ENCODE results near the gene BANF1.
A peak's percentile ranks its signal among the peaks of the same experiment; 100 is the strongest.

DNA sequence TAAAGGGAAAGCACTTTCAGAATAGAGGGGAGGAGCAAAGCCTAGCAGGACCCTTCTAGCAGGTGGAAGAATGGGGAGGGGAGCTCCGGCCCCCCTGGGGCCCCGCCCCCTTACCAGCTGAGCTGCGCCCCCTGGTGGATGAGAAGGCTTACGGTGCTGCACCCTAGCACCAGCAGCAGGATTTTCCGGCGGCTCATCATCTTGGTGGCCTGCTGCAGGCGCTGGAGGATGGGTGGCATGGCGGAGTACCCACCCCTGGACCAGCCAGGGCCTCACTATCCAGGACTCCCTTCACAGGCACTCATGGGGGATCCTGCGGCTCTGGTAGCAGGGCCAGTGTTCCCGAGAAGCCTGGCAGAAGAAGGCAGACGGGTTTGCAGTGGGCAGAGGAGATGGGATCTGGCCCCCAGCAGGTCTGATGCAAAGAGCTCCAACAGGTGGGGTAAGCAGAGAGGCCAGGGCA lies 42.9 kb downstream of the BANF1 start:
- TF ChIP-seq, protein P1, sequence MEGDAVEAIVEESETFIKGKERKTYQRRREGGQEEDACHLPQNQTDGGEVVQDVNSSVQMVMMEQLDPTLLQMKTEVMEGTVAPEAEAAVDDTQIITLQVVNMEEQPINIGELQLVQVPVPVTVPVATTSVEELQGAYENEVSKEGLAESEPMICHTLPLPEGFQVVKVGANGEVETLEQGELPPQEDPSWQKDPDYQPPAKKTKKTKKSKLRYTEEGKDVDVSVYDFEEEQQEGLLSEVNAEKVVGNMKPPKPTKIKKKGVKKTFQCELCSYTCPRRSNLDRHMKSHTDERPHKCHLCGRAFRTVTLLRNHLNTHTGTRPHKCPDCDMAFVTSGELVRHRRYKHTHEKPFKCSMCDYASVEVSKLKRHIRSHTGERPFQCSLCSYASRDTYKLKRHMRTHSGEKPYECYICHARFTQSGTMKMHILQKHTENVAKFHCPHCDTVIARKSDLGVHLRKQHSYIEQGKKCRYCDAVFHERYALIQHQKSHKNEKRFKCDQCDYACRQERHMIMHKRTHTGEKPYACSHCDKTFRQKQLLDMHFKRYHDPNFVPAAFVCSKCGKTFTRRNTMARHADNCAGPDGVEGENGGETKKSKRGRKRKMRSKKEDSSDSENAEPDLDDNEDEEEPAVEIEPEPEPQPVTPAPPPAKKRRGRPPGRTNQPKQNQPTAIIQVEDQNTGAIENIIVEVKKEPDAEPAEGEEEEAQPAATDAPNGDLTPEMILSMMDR (conservative IDR thresholded peaks at IDR 0.05) = peak; percentile 99
- no peak for TF ChIP-seq EZH2 (IDR thresholded peaks at IDR 0.05; ENCODE audit: low read depth)
